WI38 (cell line): Measurements from ENCODE around the gene FLAD1.

Experiments
- H3K4me3 ChIP-seq: 2 replicates; pipeline ENCODE4 v1.5.1; 2011; ENCODE audit warnings: low read depth, mild to moderate bottlenecking, control low read depth, low read length
- TF ChIP-seq, protein P1 (sequence below): IDR thresholded peaks from 2 replicates; pipeline ENCODE4 v1.5.1; 2012; ENCODE audit warnings: low read depth, mild to moderate bottlenecking, control low read depth, low read length

FLAD1 gene

DNA sequence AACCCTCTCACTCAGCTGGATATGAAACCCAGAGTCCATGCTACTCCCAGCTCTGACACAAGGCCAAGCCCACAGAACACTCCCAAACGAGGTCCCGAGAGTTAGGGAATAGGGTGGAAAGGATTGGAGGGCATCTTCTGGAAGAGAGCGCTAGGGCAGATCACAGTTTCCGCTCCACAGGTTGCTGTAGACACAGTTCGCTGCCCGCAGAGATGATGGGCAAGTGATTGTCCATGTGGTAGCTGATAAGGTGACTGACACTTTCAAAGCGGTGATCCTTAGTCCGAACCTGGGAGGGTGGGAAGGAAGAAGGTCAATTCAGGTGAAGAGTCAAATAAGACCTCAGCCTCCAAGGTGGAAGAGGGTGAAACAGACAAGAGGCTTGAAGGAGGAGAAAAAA lies 19.5 kb upstream of the FLAD1 start:
- H3K4me3 ChIP-seq: no peak overlapping the region
- TF ChIP-seq, protein P1, sequence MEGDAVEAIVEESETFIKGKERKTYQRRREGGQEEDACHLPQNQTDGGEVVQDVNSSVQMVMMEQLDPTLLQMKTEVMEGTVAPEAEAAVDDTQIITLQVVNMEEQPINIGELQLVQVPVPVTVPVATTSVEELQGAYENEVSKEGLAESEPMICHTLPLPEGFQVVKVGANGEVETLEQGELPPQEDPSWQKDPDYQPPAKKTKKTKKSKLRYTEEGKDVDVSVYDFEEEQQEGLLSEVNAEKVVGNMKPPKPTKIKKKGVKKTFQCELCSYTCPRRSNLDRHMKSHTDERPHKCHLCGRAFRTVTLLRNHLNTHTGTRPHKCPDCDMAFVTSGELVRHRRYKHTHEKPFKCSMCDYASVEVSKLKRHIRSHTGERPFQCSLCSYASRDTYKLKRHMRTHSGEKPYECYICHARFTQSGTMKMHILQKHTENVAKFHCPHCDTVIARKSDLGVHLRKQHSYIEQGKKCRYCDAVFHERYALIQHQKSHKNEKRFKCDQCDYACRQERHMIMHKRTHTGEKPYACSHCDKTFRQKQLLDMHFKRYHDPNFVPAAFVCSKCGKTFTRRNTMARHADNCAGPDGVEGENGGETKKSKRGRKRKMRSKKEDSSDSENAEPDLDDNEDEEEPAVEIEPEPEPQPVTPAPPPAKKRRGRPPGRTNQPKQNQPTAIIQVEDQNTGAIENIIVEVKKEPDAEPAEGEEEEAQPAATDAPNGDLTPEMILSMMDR: no peak

DNA sequence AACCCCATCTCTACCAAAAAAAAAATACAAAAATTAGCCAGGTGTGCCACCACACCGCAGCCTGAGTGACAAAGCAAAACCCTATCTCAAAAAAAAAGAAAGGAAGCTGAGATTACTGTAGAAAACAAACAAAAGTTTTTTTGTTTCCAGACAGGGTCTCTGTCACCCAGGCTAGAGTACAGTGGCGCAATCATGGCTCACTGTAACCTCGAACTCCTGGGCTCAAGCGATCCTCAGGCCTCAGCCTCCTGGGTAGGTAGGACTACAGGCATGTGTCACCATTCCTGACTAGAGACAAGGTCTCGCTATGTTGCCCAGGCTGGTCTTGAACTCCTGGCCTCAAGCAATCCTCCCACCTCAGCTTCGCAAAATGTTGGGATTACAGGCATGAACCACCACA lies 18.8 kb upstream of the FLAD1 start:
- TF ChIP-seq, protein P1: no peak
- no peak overlapping the region for H3K4me3 ChIP-seq

DNA sequence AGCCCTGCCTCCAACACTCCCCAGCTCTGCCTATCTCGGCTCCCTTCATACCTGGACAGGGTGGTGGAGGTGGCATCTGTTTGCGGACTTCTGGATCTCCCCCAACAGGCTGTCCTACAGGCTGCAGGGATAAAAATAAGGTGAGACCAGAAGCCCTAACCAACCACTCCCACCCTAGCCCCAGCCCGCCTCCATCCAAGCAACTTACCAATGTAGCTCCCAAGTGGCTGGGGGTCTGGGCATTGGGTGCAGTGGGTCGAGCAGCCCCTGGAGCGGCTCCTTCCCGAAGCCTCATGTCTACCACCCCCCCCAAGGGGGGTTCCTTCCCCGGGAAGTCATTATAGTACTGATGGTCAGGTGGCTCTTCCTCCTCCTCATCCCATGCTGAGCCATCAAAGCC lies 17.0 kb upstream of the FLAD1 start:
- TF ChIP-seq, protein P1: no peak
- H3K4me3 ChIP-seq: no peak overlapping the region

DNA sequence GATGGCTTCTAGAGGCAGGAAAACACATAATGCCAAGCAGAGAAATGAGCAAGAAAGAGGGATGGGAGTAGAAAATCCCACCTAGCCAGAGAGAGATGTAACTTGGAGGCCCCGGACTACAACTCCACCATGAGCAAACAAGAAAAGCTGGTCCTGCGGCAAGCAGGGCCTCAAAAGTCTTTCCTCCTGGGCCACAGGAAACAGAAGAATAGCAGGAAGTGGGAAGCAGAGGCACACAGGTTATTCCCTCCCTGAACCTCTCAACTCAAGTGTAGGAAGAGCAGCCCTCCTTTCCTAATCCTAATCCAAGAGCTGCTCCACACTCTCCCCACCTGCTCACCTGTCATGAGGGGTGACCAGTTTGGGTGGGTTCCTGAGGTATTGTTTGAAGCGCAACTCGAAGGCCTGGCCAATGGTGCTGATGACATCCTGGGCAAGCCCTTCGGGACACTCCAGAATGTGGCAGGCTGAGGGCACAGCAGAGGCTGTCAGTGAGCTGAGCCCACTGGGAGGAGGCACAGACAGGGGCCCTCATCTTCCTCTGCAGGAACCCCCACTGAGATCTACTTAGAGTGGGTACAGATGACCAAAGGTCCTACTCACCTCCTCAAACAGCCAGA lies 15.7 kb upstream of the FLAD1 start:
- TF ChIP-seq, protein P1: no peak
- no peak overlapping the region for H3K4me3 ChIP-seq

DNA sequence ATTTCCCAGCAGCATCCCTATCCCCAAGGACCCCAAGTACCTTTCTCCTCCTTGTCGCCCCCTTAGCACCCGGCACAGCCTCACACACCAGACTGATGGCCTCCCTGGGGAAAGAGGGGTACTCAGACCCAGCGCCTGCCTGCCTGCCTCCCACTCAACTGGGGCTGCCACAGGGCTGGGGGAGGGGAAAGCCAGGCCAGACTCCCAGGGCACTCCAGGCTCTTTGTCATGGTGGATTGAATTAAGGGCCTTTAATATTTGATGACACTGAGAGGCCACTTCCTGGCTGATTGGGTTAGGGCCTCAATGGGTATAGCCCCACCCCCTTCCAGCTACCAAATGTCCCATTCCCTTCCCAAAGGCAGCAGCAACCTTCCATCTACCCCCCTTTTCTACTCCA lies 14.4 kb upstream of the FLAD1 start:
- H3K4me3 ChIP-seq: peak overlapping the region; percentile 89

DNA sequence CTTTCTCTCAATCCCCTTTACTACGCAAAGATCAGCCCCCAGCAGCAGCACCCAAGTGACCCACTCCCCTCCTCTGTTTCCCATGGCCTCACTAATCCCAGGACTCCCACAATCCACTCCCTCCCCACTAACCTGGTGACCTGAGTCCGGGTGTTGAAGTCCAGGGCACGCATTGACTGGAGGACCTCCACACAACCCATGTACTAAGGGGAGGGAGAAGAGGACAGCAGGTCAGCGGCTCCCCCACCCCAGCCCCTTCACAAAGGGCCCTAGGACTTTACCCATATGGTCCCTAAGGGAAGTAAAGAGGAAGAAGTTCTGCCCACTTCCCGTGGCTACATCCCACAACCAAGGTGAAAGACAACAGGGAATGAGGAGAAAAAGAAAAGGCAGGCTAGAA lies 13.9 kb upstream of the FLAD1 start:
- TF ChIP-seq, protein P1: no peak
- H3K4me3 ChIP-seq: peak overlapping the region; percentile 89

More for the DNA sequence above, 14.4 kb upstream of the FLAD1 start:
- TF ChIP-seq, protein P1: no peak

DNA sequence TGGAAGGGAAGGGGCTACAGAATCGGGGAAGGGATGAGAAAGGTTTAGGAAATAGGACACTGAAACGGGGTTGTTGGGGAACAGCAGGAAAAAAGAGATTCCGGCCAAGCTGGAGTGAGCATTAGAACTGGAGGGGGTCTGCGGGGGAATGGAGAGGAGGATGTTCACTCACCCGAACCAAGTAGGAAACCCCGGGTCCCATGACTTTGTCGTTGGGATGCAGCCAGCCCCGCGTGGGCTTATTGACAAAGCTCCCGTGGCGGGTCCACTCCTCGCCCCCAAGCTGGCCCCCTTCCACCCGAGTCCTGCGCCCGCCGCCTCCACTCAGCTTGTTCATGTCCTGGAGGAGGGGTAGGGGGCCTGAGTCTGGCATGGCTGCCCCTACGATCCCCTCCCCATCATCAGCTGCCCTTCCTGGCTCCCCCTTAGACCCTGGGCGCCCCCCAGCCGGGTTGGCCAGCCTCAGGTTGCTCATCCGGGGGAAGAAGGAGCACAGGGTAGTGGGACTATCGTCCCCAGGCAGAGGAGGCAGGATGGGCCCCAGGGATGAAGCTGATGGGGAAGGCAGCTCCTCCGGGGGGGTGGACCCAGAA lies 13.2 kb upstream of the FLAD1 start:
- TF ChIP-seq, protein P1: no peak
- peak overlapping the region; percentile 89 for H3K4me3 ChIP-seq
